DND-41 (cell line): ENCODE data around the gene GATA3.
A peak's percentile ranks its signal among the peaks of the same experiment; 100 is the strongest.

Source experiments
- ATAC-seq: fragments of 200-7000 bp; cut with Tn5 transposase; 3 replicates; pipeline ENCODE4 v1.9.1; 2021; ENCODE audit warnings: low read depth; ENCODE audit not compliant: insufficient read depth
- DNase-seq: peaks from one replicate; pipeline ENCODE4 v3.0.0-alpha.2; 2020
- H2AFZ ChIP-seq: 2 replicates; pipeline ENCODE4 v1.6.0; 2012; ENCODE audit warnings: low read depth, low read length
- H3K27ac ChIP-seq: 2 replicates; pipeline ENCODE4 v1.5.1; 2012; ENCODE audit warnings: low read length, inconsistent platforms
- H3K27me3 ChIP-seq: fragments of 200-600 bp; sonication (generic); 2 replicates; pipeline ENCODE4 v1.6.0; 2012; ENCODE audit warnings: low read length, mild to moderate bottlenecking, inconsistent platforms; ENCODE audit not compliant: insufficient read depth, poor library complexity
- H3K36me3 ChIP-seq: 2 replicates; pipeline ENCODE4 v1.5.1; 2012; ENCODE audit warnings: low read length, inconsistent platforms; ENCODE audit not compliant: insufficient read depth
- H3K4me1 ChIP-seq: 2 replicates; pipeline ENCODE4 v1.5.1; 2012; ENCODE audit warnings: mild to moderate bottlenecking, low read length; ENCODE audit not compliant: insufficient read depth
- H3K4me2 ChIP-seq: 2 replicates; pipeline ENCODE4 v1.6.0; 2012; ENCODE audit warnings: mild to moderate bottlenecking, moderate library complexity, low read length, inconsistent platforms; ENCODE audit not compliant: insufficient read depth
- H3K4me3 ChIP-seq, 2 experiments: fragments of 200-600 bp in 1 of 2; shearing (Covaris generic) in 1 of 2; 2 replicates each; pipeline ENCODE4 v1.5.1; 2012 to 2016; ENCODE audit warnings: inconsistent platforms in 2 of 2, low read length in 2 of 2, mild to moderate bottlenecking in 2 of 2, low read depth in 1 of 2, moderate library complexity in 1 of 2
- H3K79me2 ChIP-seq: 2 replicates; pipeline ENCODE4 v1.6.0; 2012; ENCODE audit warnings: low read length, inconsistent platforms; ENCODE audit not compliant: insufficient read depth
- H3K9ac ChIP-seq: 2 replicates; pipeline ENCODE4 v1.6.0; 2012; ENCODE audit warnings: low read depth, mild to moderate bottlenecking, inconsistent platforms, low read length, moderate library complexity
- H3K9me3 ChIP-seq: 2 replicates; pipeline ENCODE4 v1.5.1; 2012; ENCODE audit warnings: low read length, moderate library complexity, mild to moderate bottlenecking, inconsistent platforms; ENCODE audit not compliant: insufficient read depth, severe bottlenecking
- H4K20me1 ChIP-seq: 2 replicates; pipeline ENCODE4 v1.6.0; 2012; ENCODE audit warnings: low read length; ENCODE audit not compliant: insufficient read depth
- CTCF ChIP-seq: IDR thresholded peaks from 2 replicates; pipeline ENCODE4 v1.5.1; 2012; ENCODE audit warnings: borderline replicate concordance, low read length, moderate library complexity, mild to moderate bottlenecking; ENCODE audit not compliant: poor library complexity, severe bottlenecking; ENCODE audit errors: extremely low read depth
- EZH2 ChIP-seq: IDR thresholded peaks from 3 replicates; pipeline ENCODE4 v1.6.1; 2012; ENCODE audit warnings: borderline replicate concordance, low read depth, mild to moderate bottlenecking, moderate library complexity, low read length, inconsistent platforms; ENCODE audit not compliant: severe bottlenecking

GATA3 gene

GRCh38 chr10:8042721-8043568, 11.5 kb upstream of the GATA3 start:
- DNase-seq (no peak), ATAC-seq (no peak)
- no peaks in the 10 kb centered on the region for H4K20me1 ChIP-seq
- no peak overlapping the region for H3K9ac ChIP-seq
- TF ChIP-seq CTCF, result no peak
- TF ChIP-seq EZH2, result no peak
- no peak overlapping the region for H3K4me2 ChIP-seq
- no peak overlapping the region for H3K4me3 ChIP-seq
- peaks cover 22% of the 10 kb centered on the region for H3K4me1 ChIP-seq
- H3K36me3 ChIP-seq, result no peaks in the 10 kb centered on the region
- 0 out of 2 replicates have a peak, but pooled peaks cover 2% of the 10 kb centered on the region for H3K79me2 ChIP-seq
- no peak overlapping the region for H3K27ac ChIP-seq
- H3K27me3 ChIP-seq, result peaks cover 5% of the 10 kb centered on the region
- H3K9me3 ChIP-seq, result no peaks in the 10 kb centered on the region
- no peak overlapping the region for H2AFZ ChIP-seq

- peaks cover 22% of the 10 kb centered on the region for H3K4me1 ChIP-seq
- ATAC-seq (no peak), DNase-seq (no peak)
- 0 out of 2 replicates have a peak, but pooled peaks cover 2% of the 10 kb centered on the region for H3K79me2 ChIP-seq
- H3K36me3 ChIP-seq, result no peaks in the 10 kb centered on the region
- no peak overlapping the region for H2AFZ ChIP-seq
- H3K4me3 ChIP-seq, result no peak overlapping the region
- no peak for TF ChIP-seq EZH2
- TF ChIP-seq CTCF, result peak; percentile 22
- H4K20me1 ChIP-seq, result no peaks in the 10 kb centered on the region
- no peak overlapping the region for H3K9ac ChIP-seq
- peaks cover 5% of the 10 kb centered on the region for H3K27me3 ChIP-seq
- H3K9me3 ChIP-seq, result no peaks in the 10 kb centered on the region
- H3K27ac ChIP-seq, result no peak overlapping the region
- no peak overlapping the region for H3K4me2 ChIP-seq
These were observed 10.8 kb upstream of the GATA3 start for GRCh38 chr10:8043569-8044306.

GRCh38 chr10:8044331-8044907, 10.1 kb upstream of the GATA3 start:
- H3K27me3 ChIP-seq, result peaks cover under 1% of the 10 kb centered on the region
- no peaks in the 10 kb centered on the region for H4K20me1 ChIP-seq
- peaks cover 22% of the 10 kb centered on the region for H3K4me1 ChIP-seq

More at GRCh38 chr10:8044331-8044907, 10.1 kb upstream of the GATA3 start:
- Histone ChIP-seq H3K4me3 (peak overlapping the region in 1 of 2 experiments; percentile 59; a peak in 1 of 4 replicates), H2AFZ (peak overlapping the region; percentile 76), H3K9ac (no peak overlapping the region), H3K36me3 (no peaks in the 10 kb centered on the region), H3K4me2 (peak overlapping the region; percentile 69; the same call in 1 of the 2 replicates), H3K9me3 (no peaks in the 10 kb centered on the region), H3K27ac (no peak overlapping the region; the same call in 1 of the 2 replicates), H3K79me2 (0 out of 2 replicates have a peak, but pooled peaks cover 2% of the 10 kb centered on the region)
- TF ChIP-seq EZH2, result no peak
- no peak for TF ChIP-seq CTCF
- no peak for ATAC-seq
- DNase-seq, result no peak
